ENCODE measurements around the gene TREM2.

TREM2 gene

GRCh38 chr6:41153992-41154625 lies 8.8 kb downstream of the TREM2 start, which contains the start of gene TREML1:
TREML1 (minus strand) TSS chr6:41154347; CDS start chr6:41154288, 59 bp downstream.
- Histone ChIP-seq H3K36me3 (ENCODE audit: insufficient read depth, low read length) (no peaks in the 10 kb centered on the region), H3K27ac (no peak within 1 kb of the TSS), H3K4me3 (peak within 1 kb of the TSS; percentile 33; the same call in 1 of the 2 replicates), H3K9me3 (ENCODE audit: low read depth, low read length) (no peaks in the 10 kb centered on the region), H3K9ac (ENCODE audit: insufficient read length) (no peak within 1 kb of the TSS)
- DNase-seq (ENCODE audit: low read depth, low spot score): peak; percentile 16
- TF ChIP-seq EZH2 (IDR thresholded peaks at IDR 0.05): no peak
- TF ChIP-seq POLR2AphosphoS5 (IDR thresholded peaks at IDR 0.05; ENCODE audit: borderline replicate concordance, low read depth, low read length): no peak
- no peak for TF ChIP-seq FOXP2 (optimal IDR thresholded peaks at IDR 0.05; ENCODE audit: control extremely low read depth, extremely low read length, insufficient read depth)

DNA sequence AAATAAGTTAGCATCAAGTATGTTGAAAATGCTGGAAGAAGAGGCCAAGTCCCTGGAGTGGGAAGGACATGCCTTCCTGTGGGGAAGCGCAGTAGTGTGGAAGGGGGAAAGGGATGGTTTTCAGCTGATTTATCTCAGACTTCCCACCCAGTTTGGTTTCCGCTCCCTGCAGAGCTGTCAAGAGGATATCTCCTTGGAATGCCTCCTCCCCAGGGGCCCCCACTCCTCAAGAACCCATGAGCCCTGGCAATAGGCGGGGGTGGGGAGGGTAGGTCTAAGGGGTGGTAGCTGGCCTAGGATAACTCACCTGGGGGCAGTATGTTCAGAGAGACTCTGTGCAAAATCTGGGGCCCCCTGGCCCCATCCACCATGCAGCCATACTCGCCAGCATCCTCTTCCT lies 9.5 kb downstream of the TREM2 start:
- Histone ChIP-seq H3K36me3 (ENCODE audit: insufficient read depth, low read length) (no peaks in the 10 kb centered on the region), H3K9me3 (ENCODE audit: low read depth, low read length) (no peaks in the 10 kb centered on the region), H3K9ac (ENCODE audit: insufficient read length) (no peak overlapping the region), H3K4me3 (no peak overlapping the region), H3K27ac (no peak overlapping the region)
- DNase-seq (ENCODE audit: low read depth, low spot score): peak; percentile 64
- TF ChIP-seq POLR2AphosphoS5 (IDR thresholded peaks at IDR 0.05; ENCODE audit: borderline replicate concordance, low read depth, low read length) (peak; percentile 17; the same call in 1 of the 2 replicates), FOXP2 (optimal IDR thresholded peaks at IDR 0.05; ENCODE audit: control extremely low read depth, extremely low read length, insufficient read depth) (no peak)

DNA sequence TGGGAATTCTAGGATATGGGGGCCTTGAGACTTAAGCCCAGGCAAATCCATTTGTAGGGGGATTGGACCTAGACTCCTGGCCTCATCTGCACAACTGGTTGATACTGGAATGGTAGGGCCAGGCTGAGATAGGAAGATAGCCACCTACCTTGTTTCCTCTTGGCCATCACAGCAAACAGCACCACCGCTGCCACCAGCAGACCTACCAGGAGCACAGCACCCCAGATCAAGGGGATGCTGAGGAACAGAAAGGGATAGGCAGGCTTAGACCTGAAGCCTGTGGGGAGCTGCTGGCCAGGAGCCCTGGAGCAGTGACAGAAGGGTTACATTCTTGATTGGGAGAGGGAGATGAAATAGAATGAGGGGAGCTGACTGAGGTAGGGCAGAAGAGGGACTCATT lies 12.2 kb downstream of the TREM2 start:
- H3K4me3 ChIP-seq: no peak overlapping the region
- no peaks in the 10 kb centered on the region for H3K9me3 ChIP-seq (ENCODE audit: low read depth, low read length)
- TF ChIP-seq EZH2 (IDR thresholded peaks at IDR 0.05): no peak
- no peak for TF ChIP-seq POLR2AphosphoS5 (IDR thresholded peaks at IDR 0.05; ENCODE audit: borderline replicate concordance, low read depth, low read length)
- TF ChIP-seq FOXP2 (optimal IDR thresholded peaks at IDR 0.05; ENCODE audit: control extremely low read depth, extremely low read length, insufficient read depth): no peak
- H3K9ac ChIP-seq (ENCODE audit: insufficient read length): no peak overlapping the region
- no peak for DNase-seq (ENCODE audit: low read depth, low spot score)
- H3K36me3 ChIP-seq (ENCODE audit: insufficient read depth, low read length): no peaks in the 10 kb centered on the region
- no peak overlapping the region for H3K27ac ChIP-seq

DNA sequence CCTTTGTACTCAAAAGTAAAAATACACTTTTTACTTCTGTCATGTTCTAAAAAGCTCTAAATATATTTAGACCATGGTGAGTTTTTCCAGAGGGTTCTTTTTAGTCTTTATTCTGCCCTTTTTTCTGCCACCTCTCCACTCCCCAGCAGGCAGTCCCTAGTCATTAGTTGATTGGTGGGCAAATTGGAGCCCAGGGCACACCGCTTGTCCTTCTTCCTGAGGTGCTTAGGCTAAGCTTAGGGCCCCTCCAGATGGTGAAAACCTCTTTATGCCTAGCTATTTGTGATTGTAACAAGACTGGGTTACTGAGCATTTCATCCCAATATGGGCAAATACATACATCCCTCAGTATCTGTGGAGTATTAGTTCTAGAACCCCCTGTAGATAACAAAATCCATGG lies 15.0 kb downstream of the TREM2 start:
- H3K36me3 ChIP-seq (ENCODE audit: insufficient read depth, low read length): no peaks in the 10 kb centered on the region
- H3K9ac ChIP-seq (ENCODE audit: insufficient read length): no peak overlapping the region
- no peak overlapping the region for H3K27ac ChIP-seq
- no peak overlapping the region for H3K4me3 ChIP-seq
- DNase-seq (ENCODE audit: low read depth, low spot score): no peak
- TF ChIP-seq FOXP2 (optimal IDR thresholded peaks at IDR 0.05; ENCODE audit: control extremely low read depth, extremely low read length, insufficient read depth): no peak
- no peak for TF ChIP-seq EZH2 (IDR thresholded peaks at IDR 0.05)
- TF ChIP-seq POLR2AphosphoS5 (IDR thresholded peaks at IDR 0.05; ENCODE audit: borderline replicate concordance, low read depth, low read length): no peak
- no peaks in the 10 kb centered on the region for H3K9me3 ChIP-seq (ENCODE audit: low read depth, low read length)

DNA sequence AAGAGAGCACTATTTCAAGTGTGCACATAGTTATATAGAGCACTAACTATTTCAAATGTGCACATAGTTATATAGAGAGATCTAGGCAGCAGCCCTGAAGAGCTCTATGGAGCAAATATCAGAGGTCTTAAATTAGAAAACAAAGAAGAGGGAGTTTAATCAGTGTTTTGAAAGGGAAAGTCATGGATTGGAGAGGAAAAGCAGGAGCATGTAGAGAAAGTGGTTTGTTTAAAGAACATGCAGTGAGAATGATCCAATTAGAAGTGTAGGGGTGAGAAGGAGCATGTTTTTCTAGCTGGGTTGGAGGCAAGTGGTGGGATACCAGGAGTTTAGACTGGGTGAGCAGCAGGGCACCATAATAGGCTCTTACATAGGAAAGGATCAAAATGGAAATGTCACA lies 26.0 kb downstream of the TREM2 start:
- no peak for TF ChIP-seq POLR2AphosphoS5 (IDR thresholded peaks at IDR 0.05; ENCODE audit: borderline replicate concordance, low read depth, low read length)
- no peak for TF ChIP-seq EZH2 (IDR thresholded peaks at IDR 0.05)
- no peak for TF ChIP-seq FOXP2 (optimal IDR thresholded peaks at IDR 0.05; ENCODE audit: control extremely low read depth, extremely low read length, insufficient read depth)
- Histone ChIP-seq H3K36me3 (ENCODE audit: insufficient read depth, low read length) (no peaks in the 10 kb centered on the region), H3K9ac (ENCODE audit: insufficient read length) (no peak overlapping the region), H3K4me3 (no peak overlapping the region), H3K9me3 (ENCODE audit: low read depth, low read length) (no peaks in the 10 kb centered on the region), H3K27ac (no peak overlapping the region)
- no peak for DNase-seq (ENCODE audit: low read depth, low spot score)

- no peak for TF ChIP-seq POLR2AphosphoS5 (IDR thresholded peaks at IDR 0.05; ENCODE audit: borderline replicate concordance, low read depth, low read length)
- TF ChIP-seq FOXP2 (optimal IDR thresholded peaks at IDR 0.05; ENCODE audit: control extremely low read depth, extremely low read length, insufficient read depth): no peak
- TF ChIP-seq EZH2 (IDR thresholded peaks at IDR 0.05): no peak
- Histone ChIP-seq H3K9ac (ENCODE audit: insufficient read length) (no peak overlapping the region), H3K36me3 (ENCODE audit: insufficient read depth, low read length) (no peaks in the 10 kb centered on the region), H3K9me3 (ENCODE audit: low read depth, low read length) (no peaks in the 10 kb centered on the region), H3K4me3 (no peak overlapping the region), H3K27ac (no peak overlapping the region)
- DNase-seq (ENCODE audit: low read depth, low spot score): no peak
Observed at GRCh38 chr6:41135062-41135832, 27.7 kb downstream of the TREM2 start.

DNA sequence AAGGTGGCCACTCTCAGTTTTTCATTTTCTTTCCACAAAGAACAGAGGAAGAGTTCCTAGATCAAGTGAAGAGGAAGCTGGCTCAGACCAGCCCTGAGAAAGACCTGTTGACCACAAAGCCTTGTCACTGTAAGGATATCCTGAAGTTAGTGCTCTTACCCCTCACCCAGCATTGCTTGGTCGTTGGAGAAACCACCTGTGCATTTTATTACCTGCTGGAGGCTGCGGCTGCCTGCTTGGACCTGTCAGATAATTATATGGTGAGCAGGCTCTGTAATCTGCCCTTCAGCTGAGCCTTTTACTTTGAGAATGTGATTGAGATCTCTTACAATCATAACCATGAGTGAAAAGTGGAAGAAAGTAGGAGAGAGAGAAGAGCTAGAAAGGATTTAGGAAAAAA lies 30.7 kb downstream of the TREM2 start:
- Histone ChIP-seq H3K9ac (ENCODE audit: insufficient read length) (no peak overlapping the region), H3K36me3 (ENCODE audit: insufficient read depth, low read length) (no peaks in the 10 kb centered on the region), H3K9me3 (ENCODE audit: low read depth, low read length) (no peaks in the 10 kb centered on the region), H3K4me3 (no peak overlapping the region), H3K27ac (no peak overlapping the region)
- DNase-seq (ENCODE audit: low read depth, low spot score): no peak
- no peak for TF ChIP-seq EZH2 (IDR thresholded peaks at IDR 0.05)
- TF ChIP-seq POLR2AphosphoS5 (IDR thresholded peaks at IDR 0.05; ENCODE audit: borderline replicate concordance, low read depth, low read length): no peak
- no peak for TF ChIP-seq FOXP2 (optimal IDR thresholded peaks at IDR 0.05; ENCODE audit: control extremely low read depth, extremely low read length, insufficient read depth)

GRCh38 chr6:41125282-41125681 lies 37.6 kb downstream of the TREM2 start:
- DNase-seq (ENCODE audit: low read depth, low spot score): no peak
- no peaks in the 10 kb centered on the region for H3K36me3 ChIP-seq (ENCODE audit: insufficient read depth, low read length)
- TF ChIP-seq POLR2AphosphoS5 (IDR thresholded peaks at IDR 0.05; ENCODE audit: borderline replicate concordance, low read depth, low read length) (no peak), FOXP2 (optimal IDR thresholded peaks at IDR 0.05; ENCODE audit: control extremely low read depth, extremely low read length, insufficient read depth) (no peak), EZH2 (IDR thresholded peaks at IDR 0.05) (no peak)
- no peaks in the 10 kb centered on the region for H3K9me3 ChIP-seq (ENCODE audit: low read depth, low read length)
- H3K9ac ChIP-seq (ENCODE audit: insufficient read length): no peak overlapping the region
- no peak overlapping the region for H3K27ac ChIP-seq
- H3K4me3 ChIP-seq: no peak overlapping the region

All from SK-N-MC (cell line).